WERI-Rb-1 (cell line): ENCODE results near the gene KDM4B.
"Not testable (repeated sequence)": the region's sequence is repeated elsewhere in the genome, so short reads cannot be mapped to it uniquely, and the experiment has no call there.

Experiments
- DNase-seq: peaks from one replicate; pipeline ENCODE4 v3.0.0-alpha.2; 2020
- H3K27ac ChIP-seq: fragments of 250-450 bp; sonication (Bioruptor Pico); 2 replicates; pipeline ENCODE4 v1.5.1; 2020; ENCODE audit warnings: mild to moderate bottlenecking, moderate library complexity
- H3K27me3 ChIP-seq: fragments of 250-450 bp; sonication (Bioruptor Pico); 2 replicates; pipeline ENCODE4 v1.5.1; 2021; ENCODE audit warnings: mild to moderate bottlenecking, low read depth, moderate library complexity; ENCODE audit not compliant: insufficient read depth, severe bottlenecking
- H3K36me3 ChIP-seq: fragments of 250-450 bp; sonication (Bioruptor Pico); 2 replicates; pipeline ENCODE4 v1.5.1; 2020; ENCODE audit warnings: mild to moderate bottlenecking, moderate library complexity
- H3K4me3 ChIP-seq: 2 replicates; pipeline ENCODE4 v1.5.1; 2011; ENCODE audit warnings: low read depth, mild to moderate bottlenecking, control low read depth, low read length
- H3K9me3 ChIP-seq: fragments of 250-450 bp; sonication (Bioruptor Pico); 2 replicates; pipeline ENCODE4 v1.5.1; 2021; ENCODE audit warnings: mild to moderate bottlenecking, moderate library complexity; ENCODE audit not compliant: severe bottlenecking
- CTCF ChIP-seq: IDR thresholded peaks from 2 replicates; pipeline ENCODE4 v1.5.1; 2011; ENCODE audit warnings: low read depth, mild to moderate bottlenecking, control low read depth, inconsistent platforms, low read length

The KDM4B gene

GRCh38 chr19:5028229-5028886 lies 59.4 kb downstream of the KDM4B start:
- no peak overlapping the region for H3K4me3 ChIP-seq
- H3K36me3 ChIP-seq = peaks cover 13% of the 10 kb centered on the region
- TF ChIP-seq CTCF = no peak
- no peak for DNase-seq
- no peak overlapping the region for H3K27ac ChIP-seq
- no peaks in the 10 kb centered on the region for H3K9me3 ChIP-seq
- H3K27me3 ChIP-seq = no peaks in the 10 kb centered on the region

GRCh38 chr19:5029596-5029995 lies 60.7 kb downstream of the KDM4B start:
- not testable (repeated sequence) for H3K4me3 ChIP-seq

GRCh38 chr19:5030136-5030820 lies 61.4 kb downstream of the KDM4B start:
- no peak overlapping the region for H3K4me3 ChIP-seq
- peaks cover 30% of the 10 kb centered on the region for H3K36me3 ChIP-seq
- no peak for TF ChIP-seq CTCF
- no peaks in the 10 kb centered on the region for H3K9me3 ChIP-seq
- H3K27ac ChIP-seq = peak overlapping the region; percentile 4
- H3K27me3 ChIP-seq = no peaks in the 10 kb centered on the region
- no peak for DNase-seq

More at GRCh38 chr19:5029596-5029995, 60.7 kb downstream of the KDM4B start:
- not testable (repeated sequence) for H3K27me3 ChIP-seq, H3K9me3 ChIP-seq
- H3K36me3 ChIP-seq = peaks cover 26% of the 10 kb centered on the region
- peak; percentile 77 for TF ChIP-seq CTCF
- H3K27ac ChIP-seq = peak overlapping the region; percentile 22
- DNase-seq = peak; percentile 86

GRCh38 chr19:5030822-5031221 lies 61.9 kb downstream of the KDM4B start:
- Histone ChIP-seq H3K4me3 (no peak overlapping the region), H3K27me3 (no peaks in the 10 kb centered on the region), H3K27ac (peak overlapping the region; percentile 53), H3K36me3 (peaks cover 30% of the 10 kb centered on the region), H3K9me3 (no peaks in the 10 kb centered on the region)
- no peak for TF ChIP-seq CTCF
- no peak for DNase-seq

GRCh38 chr19:5031231-5032100 lies 62.6 kb downstream of the KDM4B start:
- no peaks in the 10 kb centered on the region for H3K9me3 ChIP-seq
- peak; percentile 95 for TF ChIP-seq CTCF
- H3K36me3 ChIP-seq = peaks cover 33% of the 10 kb centered on the region
- H3K27me3 ChIP-seq = no peaks in the 10 kb centered on the region
- peak overlapping the region; percentile 53 for H3K27ac ChIP-seq
- no peak overlapping the region for H3K4me3 ChIP-seq
- peak; percentile 88 for DNase-seq
